WI38 (cell line): Measurements from ENCODE around the gene SREK1IP1.

ENCODE experiments used
- H3K4me3 ChIP-seq: 2 replicates; pipeline ENCODE4 v1.5.1; 2011; ENCODE audit warnings: low read depth, mild to moderate bottlenecking, control low read depth, low read length
- TF ChIP-seq, protein P1 (sequence below): IDR thresholded peaks from 2 replicates; pipeline ENCODE4 v1.5.1; 2012; ENCODE audit warnings: low read depth, mild to moderate bottlenecking, control low read depth, low read length

The SREK1IP1 gene

DNA sequence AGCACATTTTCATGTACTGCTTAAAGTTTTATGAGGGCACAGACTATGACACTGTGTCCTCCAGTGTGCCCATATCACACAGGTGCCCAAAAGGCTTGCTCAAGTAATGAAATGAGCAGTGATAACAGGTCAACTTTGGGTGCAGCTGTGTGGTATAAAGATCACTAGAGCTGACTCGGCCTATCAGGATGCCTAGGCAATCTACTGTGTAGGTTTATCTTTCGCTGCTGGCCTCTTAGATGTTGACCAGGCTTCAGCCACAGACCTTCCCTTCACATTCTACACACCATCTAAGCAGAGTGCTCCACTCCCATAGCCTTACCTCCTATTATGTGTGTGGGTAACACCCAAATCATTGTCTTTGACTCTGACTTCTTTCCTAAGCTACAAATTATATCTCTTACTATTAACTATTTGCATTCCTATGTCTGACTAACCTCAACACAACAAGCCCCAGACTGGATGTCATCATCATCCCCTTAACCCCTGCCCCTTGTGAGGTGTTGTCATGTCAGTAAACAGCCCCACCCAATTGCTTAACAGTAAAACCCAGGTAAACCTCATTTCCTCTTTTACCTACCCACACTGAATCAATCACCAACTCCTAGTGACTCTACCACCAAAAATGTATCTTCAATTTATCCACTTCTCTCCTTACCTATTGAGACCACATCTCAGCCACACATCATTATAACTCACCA is 2.5 kb downstream of the SREK1IP1 start:
- TF ChIP-seq, protein P1, sequence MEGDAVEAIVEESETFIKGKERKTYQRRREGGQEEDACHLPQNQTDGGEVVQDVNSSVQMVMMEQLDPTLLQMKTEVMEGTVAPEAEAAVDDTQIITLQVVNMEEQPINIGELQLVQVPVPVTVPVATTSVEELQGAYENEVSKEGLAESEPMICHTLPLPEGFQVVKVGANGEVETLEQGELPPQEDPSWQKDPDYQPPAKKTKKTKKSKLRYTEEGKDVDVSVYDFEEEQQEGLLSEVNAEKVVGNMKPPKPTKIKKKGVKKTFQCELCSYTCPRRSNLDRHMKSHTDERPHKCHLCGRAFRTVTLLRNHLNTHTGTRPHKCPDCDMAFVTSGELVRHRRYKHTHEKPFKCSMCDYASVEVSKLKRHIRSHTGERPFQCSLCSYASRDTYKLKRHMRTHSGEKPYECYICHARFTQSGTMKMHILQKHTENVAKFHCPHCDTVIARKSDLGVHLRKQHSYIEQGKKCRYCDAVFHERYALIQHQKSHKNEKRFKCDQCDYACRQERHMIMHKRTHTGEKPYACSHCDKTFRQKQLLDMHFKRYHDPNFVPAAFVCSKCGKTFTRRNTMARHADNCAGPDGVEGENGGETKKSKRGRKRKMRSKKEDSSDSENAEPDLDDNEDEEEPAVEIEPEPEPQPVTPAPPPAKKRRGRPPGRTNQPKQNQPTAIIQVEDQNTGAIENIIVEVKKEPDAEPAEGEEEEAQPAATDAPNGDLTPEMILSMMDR: no peak

GRCh38 chr5:64763948-64764503 is 4.5 kb downstream of the SREK1IP1 start:
- no peak overlapping the region for H3K4me3 ChIP-seq
- TF ChIP-seq, protein P1: no peak

More for the DNA sequence above, 2.5 kb downstream of the SREK1IP1 start:
- no peak overlapping the region for H3K4me3 ChIP-seq

- no peak overlapping the region for H3K4me3 ChIP-seq
- TF ChIP-seq, protein P1: no peak
These were observed 8.4 kb downstream of the SREK1IP1 start for GRCh38 chr5:64759960-64760660.

DNA sequence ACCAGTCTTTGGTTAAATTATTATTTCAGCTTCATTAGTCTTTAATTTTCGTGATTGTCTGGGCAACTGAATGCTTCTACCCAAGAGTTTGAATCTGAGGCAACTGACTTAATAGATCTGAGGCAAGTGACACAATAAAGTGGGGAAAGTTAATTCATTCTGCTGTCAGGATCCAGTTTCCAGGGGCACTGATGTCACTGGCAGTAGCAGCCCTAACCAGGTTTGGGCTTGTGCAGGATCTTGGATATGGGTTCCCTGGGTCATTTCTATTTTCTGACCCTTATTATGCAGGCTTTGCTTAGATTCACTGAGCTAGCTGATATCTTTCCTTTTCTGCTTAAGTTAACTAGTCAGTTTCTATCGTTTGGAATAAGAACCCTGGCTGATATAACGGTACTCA is 9.6 kb downstream of the SREK1IP1 start:
- no peak overlapping the region for H3K4me3 ChIP-seq
- TF ChIP-seq, protein P1: no peak

DNA sequence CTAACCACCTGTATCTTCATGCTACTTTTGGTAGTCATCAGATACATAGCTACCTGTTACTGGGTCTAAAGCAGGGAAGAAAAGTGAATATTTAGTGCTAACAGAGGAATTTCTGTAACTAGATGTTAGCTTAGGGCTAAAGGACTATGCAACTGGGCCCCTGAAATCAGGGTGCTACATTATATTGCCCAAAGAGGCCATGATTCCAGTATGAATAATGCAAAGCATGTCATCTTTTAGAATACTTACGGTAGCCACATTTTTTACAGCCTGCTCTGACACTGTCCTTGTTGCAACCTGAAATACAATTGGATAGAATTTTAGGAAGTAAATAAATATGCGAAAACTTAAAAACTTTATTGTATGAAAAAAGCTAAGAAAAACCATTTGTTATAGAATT is 14.4 kb downstream of the SREK1IP1 start:
- H3K4me3 ChIP-seq: no peak overlapping the region
- TF ChIP-seq, protein P1: no peak

DNA sequence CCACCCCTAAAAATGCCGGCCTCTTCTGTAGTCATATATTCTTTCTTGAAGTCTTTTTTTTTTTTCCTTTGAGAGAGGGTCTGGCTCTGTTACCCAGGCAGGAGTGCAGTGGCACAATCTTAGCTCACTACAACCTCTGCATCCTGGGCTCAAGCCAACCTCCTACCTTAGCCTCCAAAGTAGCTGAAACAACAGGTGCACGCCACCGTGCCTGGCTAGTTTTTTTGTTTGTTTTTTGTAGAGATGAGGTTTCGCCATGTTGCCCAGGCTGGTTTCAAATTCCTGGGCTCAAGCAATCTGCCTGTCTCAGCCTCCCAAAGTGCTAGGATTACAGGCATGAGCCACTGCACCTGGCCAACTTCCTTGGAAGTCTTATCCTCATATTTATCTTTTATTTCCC is 19.1 kb downstream of the SREK1IP1 start:
- H3K4me3 ChIP-seq: no peak overlapping the region
- TF ChIP-seq, protein P1: no peak

- TF ChIP-seq, protein P1: no peak
These were observed 22.0 kb downstream of the SREK1IP1 start for GRCh38 chr5:64746446-64746845.

More at GRCh38 chr5:64746446-64746845, 22.0 kb downstream of the SREK1IP1 start:
- H3K4me3 ChIP-seq: no peak overlapping the region
